Activated naive CD4-positive, alpha-beta T cell treated with anti-CD3 and anti-CD28 coated beads, Interleukin-2, amount 50 U/mL, for 72 hours (primary cell): ENCODE results near the gene CCSER1. TPM values are rescaled to one million over a fixed set of nuclear protein-coding genes. Genes with fewer than 3 reads are reported as not detected.
"Not testable (repeated sequence)": the region's sequence is repeated elsewhere in the genome, so short reads cannot be mapped to it uniquely, and the experiment has no call there.

Source experiments
- ATAC-seq, 2 donors: fragments of 150-1000 bp; cut with Tn5 transposase; 2 replicates each; pipeline ENCODE4 v1.10.0; 2021; ENCODE audit warnings: mild to moderate bottlenecking in 2 of 2, moderate library complexity in 2 of 2
- DNase-seq, 2 donors: peaks; one replicate each; pipeline ENCODE4 v3.0.0; 2021 to 2022; ENCODE audit warnings: low spot score in 2 of 2
- H3K27ac Mint-ChIP-seq, 2 donors: one replicate each; pipeline ENCODE4 v1.8.0; 2022; ENCODE audit warnings: mild to moderate bottlenecking in 2 of 2, mixed read lengths in 2 of 2
- H3K36me3 Mint-ChIP-seq, 2 donors: one replicate each; pipeline ENCODE4 v1.8.0; 2022; ENCODE audit warnings: mixed read lengths in 2 of 2
- H3K9me3 Mint-ChIP-seq, 2 donors: one replicate each; pipeline ENCODE4 v1.8.0; 2022; ENCODE audit warnings: mixed read lengths in 2 of 2
- total RNA-seq, 2 donors: library from RNA; stranded (reverse); gene quantifications; one replicate each; pipeline ENCODE4 v1.2.3, GENCODE V29; 2022

CCSER1 gene
- total RNA-seq, 2 donors from 2014 or later = 0.23 TPM; not detected in 1

DNA sequence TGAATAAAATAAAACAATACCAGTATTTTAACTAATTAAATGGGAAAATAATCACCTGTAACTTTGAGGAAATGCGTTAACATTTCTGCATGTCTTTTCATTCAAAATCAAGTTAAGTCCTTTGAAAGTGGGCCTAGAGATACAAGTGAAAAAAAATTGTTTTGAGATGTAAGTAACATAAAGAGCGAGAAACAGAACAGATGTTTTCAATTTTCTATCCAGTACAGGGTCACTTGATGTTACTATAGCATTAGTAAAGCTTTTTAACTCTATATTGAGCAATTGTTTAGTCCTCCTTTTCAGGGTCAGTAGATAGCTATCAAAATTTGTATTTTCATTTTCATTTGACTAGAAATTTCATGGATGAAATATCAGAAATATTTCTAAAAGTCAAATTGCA is 761.4 kb downstream of the CCSER1 start:
- ATAC-seq (no peak), DNase-seq (no peak)
- H3K9me3 Mint-ChIP-seq = peaks cover 7 to 11% of the 10 kb centered on the region in 2 donors
- H3K36me3 Mint-ChIP-seq = no peaks in the 10 kb centered on the region
- H3K27ac Mint-ChIP-seq = no peak overlapping the region

DNA sequence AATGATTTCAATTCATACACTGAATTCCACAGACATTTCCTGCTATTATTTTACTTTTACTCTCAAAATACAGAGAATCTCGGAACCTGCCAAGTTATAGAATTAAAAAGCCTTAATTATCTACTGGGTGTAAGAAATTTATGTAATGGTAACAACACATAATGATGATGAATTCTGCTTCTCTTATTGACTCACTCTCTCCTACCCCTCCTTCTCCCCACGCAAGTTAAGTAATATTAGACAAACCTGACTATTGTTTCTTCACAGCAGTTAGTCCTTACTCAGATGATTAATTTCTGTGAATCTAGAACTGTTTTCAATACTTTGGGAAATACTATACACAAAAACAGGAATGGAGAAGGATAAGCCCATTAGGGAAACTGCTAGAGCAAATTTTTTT is 762.0 kb downstream of the CCSER1 start:
- ATAC-seq = no peak
- Mint-ChIP-seq H3K36me3 (no peaks in the 10 kb centered on the region), H3K9me3 (peaks cover 3 to 8% of the 10 kb centered on the region in 2 donors), H3K27ac (no peak overlapping the region)
- DNase-seq = no peak

DNA sequence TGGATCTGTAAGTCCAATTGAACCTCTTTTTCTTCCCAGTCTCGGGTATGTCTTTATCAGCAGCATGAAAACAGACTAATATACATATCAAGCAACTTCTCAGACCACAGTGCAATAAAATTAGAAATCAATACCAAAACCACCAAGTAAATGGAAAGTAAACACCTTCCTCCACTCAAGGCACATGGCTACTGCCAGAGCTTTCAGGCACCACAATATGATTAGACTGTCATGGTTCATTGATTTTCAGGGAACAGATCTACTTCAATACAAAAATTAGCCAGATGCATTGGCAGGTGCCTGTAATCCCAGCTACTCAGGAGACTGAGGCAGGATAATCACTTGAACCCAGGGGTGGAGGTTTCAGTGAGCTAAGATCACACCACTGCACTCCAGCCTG is 776.2 kb downstream of the CCSER1 start:
- H3K36me3 Mint-ChIP-seq = peaks cover 6 to 11% of the 10 kb centered on the region in 2 donors
- not testable (repeated sequence) for ATAC-seq, H3K27ac Mint-ChIP-seq, DNase-seq
- H3K9me3 Mint-ChIP-seq = peaks cover 41 to 47% of the 10 kb centered on the region in 2 donors

DNA sequence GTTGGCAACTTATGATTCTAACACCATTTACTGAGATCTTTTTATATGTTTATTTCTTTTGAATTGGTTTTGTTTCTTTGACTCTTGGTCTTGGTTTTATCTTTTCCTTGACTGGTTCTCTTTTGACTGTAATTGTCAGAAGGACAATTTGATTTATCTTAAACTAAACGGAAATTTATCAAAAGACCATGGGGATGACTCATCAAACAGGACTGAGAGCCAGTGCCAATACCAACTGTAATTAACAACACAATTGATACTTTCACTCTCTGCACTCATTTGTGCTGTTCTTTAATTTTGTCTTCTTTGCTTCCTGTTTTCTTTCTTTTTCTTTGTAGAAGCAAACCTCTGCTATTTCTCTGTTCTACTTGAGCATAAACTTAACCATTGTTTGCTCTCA is 776.8 kb downstream of the CCSER1 start:
- Mint-ChIP-seq H3K9me3 (peaks cover 38 to 43% of the 10 kb centered on the region in 2 donors), H3K36me3 (peaks cover 6 to 11% of the 10 kb centered on the region in 2 donors), H3K27ac (no peak overlapping the region)
- DNase-seq (no peak), ATAC-seq (no peak)

DNA sequence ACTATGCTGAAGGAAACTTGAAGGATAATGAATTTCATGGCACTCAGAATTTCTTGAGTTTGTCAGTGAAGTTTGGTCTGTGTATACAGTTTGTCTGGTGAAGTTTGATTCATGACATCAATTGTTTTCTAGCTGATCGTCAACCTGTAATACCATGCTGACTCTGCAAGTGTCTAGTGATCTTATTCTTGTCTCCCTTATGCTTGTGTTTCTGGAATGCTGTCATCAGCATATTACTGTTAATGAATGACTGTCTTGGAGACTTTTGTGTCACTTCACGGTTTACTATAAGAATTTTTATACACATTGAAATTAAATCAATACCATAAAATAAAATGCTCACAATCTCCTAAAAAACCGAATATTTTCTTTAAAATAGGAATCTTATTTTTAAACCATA is 779.0 kb downstream of the CCSER1 start:
- peaks cover 6 to 8% of the 10 kb centered on the region in 2 donors for H3K36me3 Mint-ChIP-seq
- peaks cover 31 to 35% of the 10 kb centered on the region in 2 donors for H3K9me3 Mint-ChIP-seq
- no peak for ATAC-seq
- no peak for DNase-seq
- H3K27ac Mint-ChIP-seq = no peak overlapping the region

DNA sequence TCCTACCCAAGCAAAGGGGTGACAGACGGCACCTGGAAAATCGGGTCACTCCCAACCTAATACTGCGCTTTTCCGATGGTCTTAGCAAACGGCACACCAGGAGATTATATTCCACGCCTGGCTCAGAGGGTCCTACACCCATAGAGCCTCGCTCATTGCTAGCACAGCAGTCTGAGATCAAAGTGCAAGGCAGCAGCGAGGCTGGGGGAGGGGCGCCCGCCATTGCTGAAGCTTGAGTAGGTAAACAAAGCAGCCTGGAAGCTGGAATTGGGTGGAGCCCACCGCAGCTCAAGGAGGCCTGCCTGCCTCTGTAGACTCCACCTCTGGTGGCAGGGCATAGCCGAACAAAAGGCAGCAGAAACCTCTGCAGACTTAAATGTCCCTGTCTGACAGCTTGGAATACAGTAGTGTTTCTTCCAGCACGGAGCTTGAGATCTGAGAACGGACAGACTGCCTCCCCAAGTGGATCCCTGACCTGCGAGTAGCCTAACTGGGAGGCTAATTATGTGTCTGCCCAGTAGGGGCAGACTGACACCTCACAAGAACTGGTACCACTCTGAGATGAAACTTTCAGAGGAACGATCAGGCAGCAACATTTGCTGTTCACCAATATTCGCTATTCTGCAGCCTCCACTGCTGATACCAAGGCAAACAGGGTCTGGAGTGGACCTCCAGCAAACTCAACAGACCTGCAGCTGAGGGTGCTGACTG is 784.7 kb downstream of the CCSER1 start:
- H3K27ac Mint-ChIP-seq, ATAC-seq, DNase-seq: not testable (repeated sequence)
- peaks cover 21 to 24% of the 10 kb centered on the region in 2 donors for H3K9me3 Mint-ChIP-seq
- H3K36me3 Mint-ChIP-seq = peaks cover 0 to 11% of the 10 kb centered on the region in 2 donors

DNA sequence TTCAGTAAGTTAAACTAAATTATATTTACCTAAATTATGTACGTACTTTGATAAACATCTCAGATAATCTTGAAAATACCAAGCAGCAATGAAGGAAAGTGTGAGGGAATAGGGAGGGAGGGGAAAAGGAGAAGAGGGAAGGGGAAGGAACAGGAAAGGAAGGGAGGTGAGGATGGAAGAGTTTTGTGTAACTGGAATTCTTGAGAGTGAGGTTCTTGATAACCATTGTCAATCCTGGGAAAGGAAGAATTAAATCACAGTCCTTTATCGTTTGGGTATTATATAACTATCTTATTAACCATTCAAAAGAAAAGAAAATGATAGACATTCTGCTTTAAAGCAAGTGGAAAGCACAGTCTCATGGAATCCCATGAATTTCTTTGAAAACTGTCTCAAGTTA is 795.0 kb downstream of the CCSER1 start:
- Mint-ChIP-seq H3K9me3 (no peaks in the 10 kb centered on the region), H3K27ac (no peak overlapping the region), H3K36me3 (no peaks in the 10 kb centered on the region)
- DNase-seq = no peak
- no peak for ATAC-seq

DNA sequence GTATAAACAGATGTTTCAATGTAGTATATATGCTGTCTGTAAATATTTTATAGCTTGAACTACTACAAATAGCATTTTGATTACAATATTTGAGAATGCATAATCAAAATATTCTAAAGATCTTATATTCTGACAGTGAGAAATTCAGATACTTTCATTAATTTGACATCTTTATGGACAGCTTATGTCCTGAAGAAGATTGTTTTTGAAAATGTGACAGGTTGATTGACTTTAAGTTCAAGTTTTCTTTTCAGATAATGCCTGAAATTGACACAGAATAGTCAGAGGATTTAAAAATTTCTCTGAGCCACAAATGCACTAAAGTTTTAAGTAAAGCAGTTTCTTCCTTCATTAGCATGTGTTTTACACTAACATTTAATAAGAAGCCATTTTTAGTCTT is 799.8 kb downstream of the CCSER1 start:
- H3K9me3 Mint-ChIP-seq = no peaks in the 10 kb centered on the region
- ATAC-seq (no peak), DNase-seq (no peak)
- H3K36me3 Mint-ChIP-seq = no peaks in the 10 kb centered on the region
- H3K27ac Mint-ChIP-seq = no peak overlapping the region

DNA sequence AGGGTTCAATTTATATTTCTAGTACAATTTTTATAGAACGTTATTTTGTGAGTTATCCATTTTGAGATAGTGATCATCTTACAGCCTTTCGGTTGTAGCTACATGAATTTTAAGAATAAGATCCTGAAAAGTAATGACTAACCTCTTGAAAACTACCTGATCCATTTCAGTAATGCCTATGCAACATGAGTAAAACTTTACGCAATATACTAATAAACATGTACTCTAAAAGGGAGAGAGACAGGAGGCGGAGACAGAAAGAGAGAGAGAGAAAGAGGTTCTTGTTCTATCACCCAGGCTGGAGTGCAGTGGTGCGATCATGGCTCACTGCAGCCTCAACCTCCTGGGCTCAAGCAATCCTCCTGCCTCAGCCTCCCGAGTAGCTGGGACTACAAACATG is 816.1 kb downstream of the CCSER1 start:
- no peak for ATAC-seq
- Mint-ChIP-seq H3K9me3 (peaks cover 6 to 13% of the 10 kb centered on the region in 2 donors), H3K36me3 (no peaks in the 10 kb centered on the region), H3K27ac (no peak overlapping the region)
- no peak for DNase-seq

DNA sequence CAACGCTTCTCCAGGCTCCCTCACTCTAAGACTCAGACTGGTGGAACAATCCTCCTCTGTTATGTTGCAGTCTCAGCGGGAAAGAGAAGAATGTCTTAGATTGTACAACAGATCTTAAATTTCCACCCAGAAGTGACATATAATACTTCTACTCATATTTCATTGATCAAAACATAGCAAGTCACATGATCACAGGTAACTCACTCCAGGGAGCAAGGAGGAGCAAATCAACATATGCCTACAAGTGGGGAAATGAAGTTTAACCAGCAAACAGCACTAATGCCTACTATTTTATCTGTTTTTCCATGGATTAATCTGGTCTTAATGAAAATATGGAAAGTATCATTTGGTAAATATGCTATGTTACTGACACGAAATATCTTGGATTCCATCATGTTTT is 819.8 kb downstream of the CCSER1 start:
- ATAC-seq (no peak), DNase-seq (no peak)
- Mint-ChIP-seq H3K9me3 (peaks cover 6 to 8% of the 10 kb centered on the region in 2 donors), H3K36me3 (no peaks in the 10 kb centered on the region), H3K27ac (no peak overlapping the region)

DNA sequence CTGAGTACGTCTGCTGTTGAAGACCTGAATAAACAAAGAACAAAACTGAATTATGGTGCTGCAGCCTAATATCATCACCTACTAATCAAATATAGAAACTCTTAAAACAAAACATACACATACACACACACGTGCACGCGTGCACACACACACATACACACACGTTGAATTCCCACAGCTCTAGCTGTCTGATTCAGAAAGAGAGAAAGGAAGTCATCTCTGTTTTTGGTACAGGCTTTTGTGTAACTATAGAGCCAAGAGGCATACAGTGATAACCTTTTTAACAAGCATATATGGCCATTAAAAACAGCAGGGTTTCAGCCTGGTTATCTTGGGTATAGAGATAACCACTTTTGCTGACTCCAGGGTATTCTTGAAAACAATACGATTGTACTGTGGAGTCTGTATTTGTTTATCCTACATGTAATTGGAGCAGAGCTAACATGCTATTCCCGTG is 823.2 kb downstream of the CCSER1 start:
- no peak for ATAC-seq
- Mint-ChIP-seq H3K36me3 (no peaks in the 10 kb centered on the region), H3K27ac (no peak overlapping the region), H3K9me3 (no peaks in the 10 kb centered on the region)
- DNase-seq = no peak

DNA sequence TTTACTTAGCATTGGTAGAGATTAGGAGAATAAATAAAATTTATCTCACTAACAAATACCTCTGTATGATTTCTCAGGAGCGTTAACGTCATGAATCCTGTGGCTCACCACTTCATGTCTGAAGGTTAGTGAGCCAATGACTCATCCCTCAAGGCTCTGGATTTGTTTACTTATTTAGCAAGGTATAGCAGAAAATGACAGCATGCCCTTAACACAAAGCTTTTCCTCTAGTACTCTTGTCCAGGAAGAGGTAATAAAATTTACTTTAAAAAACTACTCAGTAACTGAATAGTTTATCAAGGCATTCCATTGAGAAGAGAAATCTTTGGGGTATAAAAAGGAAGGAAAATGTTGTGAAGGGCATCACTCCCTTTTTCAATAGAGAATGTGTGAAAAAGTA is 823.8 kb downstream of the CCSER1 start:
- no peak overlapping the region for H3K27ac Mint-ChIP-seq
- H3K9me3 Mint-ChIP-seq = no peaks in the 10 kb centered on the region
- ATAC-seq = no peak
- no peaks in the 10 kb centered on the region for H3K36me3 Mint-ChIP-seq
- DNase-seq = no peak

DNA sequence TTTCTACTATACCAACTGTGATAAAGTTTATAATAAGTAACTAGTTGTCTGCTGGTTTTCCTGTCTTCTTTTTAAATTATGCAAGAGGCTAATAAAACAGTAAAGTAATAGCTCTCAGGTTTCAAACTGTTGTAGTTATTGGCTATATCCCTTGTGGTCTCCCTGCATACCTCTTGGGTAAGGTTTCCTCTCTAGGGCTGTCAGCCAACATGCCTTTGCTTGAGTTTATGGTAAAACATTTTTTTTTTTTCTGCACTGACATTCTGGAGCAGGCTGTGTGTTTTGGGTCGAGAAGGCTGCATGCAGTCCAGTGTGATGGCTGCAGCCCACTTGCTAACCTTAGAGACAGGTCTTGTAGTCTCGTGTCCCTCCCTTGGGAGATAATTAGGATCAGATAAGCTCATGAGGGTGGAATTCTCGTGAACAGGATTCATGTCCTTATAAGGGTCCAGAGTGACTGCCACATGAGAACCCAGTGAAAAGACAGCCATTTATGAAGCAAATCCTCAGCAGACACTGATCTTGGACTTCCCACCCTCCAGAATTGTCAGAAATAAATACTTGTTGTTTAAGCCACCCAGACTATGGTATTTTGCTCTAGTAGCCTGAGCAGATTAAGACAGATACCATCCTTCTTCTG is 831.2 kb downstream of the CCSER1 start:
- Mint-ChIP-seq H3K27ac (no peak overlapping the region), H3K36me3 (no peaks in the 10 kb centered on the region), H3K9me3 (peaks cover 5 to 7% of the 10 kb centered on the region in 2 donors)
- ATAC-seq = no peak
- no peak for DNase-seq

DNA sequence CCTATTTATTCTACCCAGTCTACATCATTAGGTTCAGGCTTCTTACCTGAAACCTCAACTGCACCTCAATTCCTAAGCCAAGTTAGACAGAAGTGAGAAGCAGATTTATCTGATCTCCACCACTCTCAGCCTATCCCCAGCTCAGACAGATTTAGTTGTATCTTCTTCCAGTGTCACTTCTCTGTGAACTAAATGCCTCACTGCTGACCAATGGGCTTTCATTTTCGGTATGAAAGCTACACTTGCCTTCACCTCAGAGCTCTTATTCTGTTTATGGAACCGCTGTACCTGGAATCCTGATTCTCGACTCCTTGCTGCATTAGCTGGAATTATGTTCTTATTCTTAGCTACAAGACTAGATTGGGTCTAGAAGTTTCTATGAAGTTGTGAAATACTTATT is 833.2 kb downstream of the CCSER1 start:
- H3K27ac Mint-ChIP-seq = no peak overlapping the region
- H3K36me3 Mint-ChIP-seq = no peaks in the 10 kb centered on the region
- no peak for ATAC-seq
- no peak for DNase-seq
- H3K9me3 Mint-ChIP-seq = peaks cover 7 to 9% of the 10 kb centered on the region in 2 donors

DNA sequence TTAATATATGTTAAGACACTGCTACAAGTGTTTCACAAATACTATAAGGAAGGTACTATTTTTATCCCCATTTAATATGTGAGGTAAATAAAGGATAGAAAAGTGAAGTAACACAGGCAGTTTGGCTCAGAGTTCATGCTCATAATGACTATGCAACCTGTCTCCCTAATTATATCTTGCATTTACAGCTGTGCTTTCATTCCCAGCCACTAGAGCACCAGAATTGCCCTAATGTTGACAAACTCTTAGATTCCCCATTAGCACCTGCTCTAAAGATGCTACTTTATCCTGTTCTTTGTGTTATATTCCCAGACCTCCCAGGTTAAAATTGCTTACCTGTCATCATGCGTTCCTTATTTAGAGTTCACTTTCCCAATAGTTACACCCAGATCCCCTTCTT is 833.6 kb downstream of the CCSER1 start:
- DNase-seq = no peak
- no peak for ATAC-seq
- Mint-ChIP-seq H3K27ac (no peak overlapping the region), H3K36me3 (no peaks in the 10 kb centered on the region), H3K9me3 (peaks cover 11 to 13% of the 10 kb centered on the region in 2 donors)

DNA sequence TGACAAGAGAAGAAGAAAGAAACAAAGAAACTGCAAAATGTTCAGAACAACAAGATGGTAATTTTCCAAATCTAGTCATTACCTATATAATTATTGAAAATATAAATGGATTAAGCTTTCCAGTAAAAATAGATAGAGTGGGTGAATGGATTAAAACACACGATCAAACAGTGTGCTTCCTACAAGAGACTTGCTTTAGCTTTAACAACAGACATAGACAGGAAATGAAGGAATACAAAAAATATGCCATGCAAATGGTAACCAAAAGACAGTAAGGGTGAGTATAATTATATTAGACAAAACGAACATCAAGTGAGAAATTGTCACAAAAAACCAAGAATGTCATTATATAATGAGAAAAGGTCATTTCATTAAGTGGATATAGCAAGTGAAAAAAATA is 842.8 kb downstream of the CCSER1 start:
- H3K36me3 Mint-ChIP-seq = no peaks in the 10 kb centered on the region
- DNase-seq = no peak
- no peak overlapping the region for H3K27ac Mint-ChIP-seq
- peaks cover 7 to 22% of the 10 kb centered on the region in 2 donors for H3K9me3 Mint-ChIP-seq
- no peak for ATAC-seq

DNA sequence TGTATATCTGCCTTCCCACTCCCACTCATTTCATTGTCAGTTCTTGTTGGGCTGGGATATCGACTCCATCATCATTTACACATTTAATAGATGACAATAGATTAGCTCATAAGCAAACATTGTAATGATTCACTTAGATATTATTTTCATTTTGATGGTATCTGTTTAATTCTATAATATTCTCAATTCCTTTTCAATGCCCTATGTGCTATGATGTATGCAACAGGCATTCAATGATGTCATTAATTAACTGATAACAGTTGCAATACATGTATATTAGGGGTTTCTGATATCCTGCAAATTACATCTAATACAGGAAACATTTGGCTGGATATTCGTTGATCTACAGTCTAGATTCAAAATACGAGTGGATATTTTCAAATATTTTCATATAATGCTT is 850.5 kb downstream of the CCSER1 start:
- peaks cover 7 to 14% of the 10 kb centered on the region in 2 donors for H3K9me3 Mint-ChIP-seq
- no peak for DNase-seq
- ATAC-seq = no peak
- H3K36me3 Mint-ChIP-seq = no peaks in the 10 kb centered on the region
- H3K27ac Mint-ChIP-seq = no peak overlapping the region

DNA sequence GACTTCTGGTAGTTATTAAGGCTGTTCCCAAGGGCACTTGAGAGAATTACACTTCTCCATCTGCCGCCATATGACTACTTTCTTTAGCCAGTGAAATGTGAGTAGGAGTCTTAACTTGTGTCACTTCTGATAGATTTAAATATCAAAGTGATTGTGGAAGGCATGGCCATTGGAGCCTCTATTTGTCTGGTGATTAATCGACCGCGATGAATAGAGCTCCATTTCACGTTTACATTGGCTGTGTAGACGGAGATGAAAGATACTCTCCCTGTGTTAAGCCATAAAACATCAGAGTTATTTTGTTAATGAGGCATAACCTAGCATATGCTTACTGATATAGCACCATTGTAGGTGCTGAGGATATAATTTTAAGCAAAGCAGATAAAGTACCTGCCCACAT is 852.4 kb downstream of the CCSER1 start:
- H3K27ac Mint-ChIP-seq = no peak overlapping the region
- peaks cover 7 to 8% of the 10 kb centered on the region in 2 donors for H3K9me3 Mint-ChIP-seq
- DNase-seq (no peak), ATAC-seq (no peak)
- no peaks in the 10 kb centered on the region for H3K36me3 Mint-ChIP-seq
